A204.1 (cell line): ENCODE data around the gene NPY4R.
"Not testable (repeated sequence)": the region's sequence is repeated elsewhere in the genome, so short reads cannot be mapped to it uniquely, and the experiment has no call there.

Experiments
- FAIRE-seq: peaks from 2 replicates; lab custom pipeline; 2012; peaks lifted over from hg19 to GRCh38; lab: Jason Lieb, UNC

NPY4R gene

GRCh38 chr10:46465765-46466164 lies at the start of gene NPY4R:
TSS of gene NPY4R (minus strand) at chr10:46465958. CDS start at chr10:46462635, 3,323 bp downstream.
- not testable (repeated sequence) for FAIRE-seq

GRCh38 chr10:46515366-46515765 lies 49.6 kb upstream of the NPY4R start:
- FAIRE-seq, result no peak

GRCh38 chr10:46514899-46515298 lies 49.1 kb upstream of the NPY4R start:
- no peak for FAIRE-seq

- FAIRE-seq, result no peak
Observed at GRCh38 chr10:46514431-46514861, 48.7 kb upstream of the NPY4R start.

- FAIRE-seq, result not testable (repeated sequence)
Observed at GRCh38 chr10:46513333-46513732, 47.6 kb upstream of the NPY4R start.

- FAIRE-seq, result not testable (repeated sequence)
Observed at GRCh38 chr10:46512725-46513124, 47.0 kb upstream of the NPY4R start.

- FAIRE-seq, result not testable (repeated sequence)
Observed at GRCh38 chr10:46512002-46512401, 46.2 kb upstream of the NPY4R start.

- FAIRE-seq, result not testable (repeated sequence)
Observed at GRCh38 chr10:46499990-46500389, 34.2 kb upstream of the NPY4R start.

- FAIRE-seq, result not testable (repeated sequence)
Observed at GRCh38 chr10:46498985-46499703, 33.4 kb upstream of the NPY4R start.

- not testable (repeated sequence) for FAIRE-seq
Observed at GRCh38 chr10:46497878-46498277, 32.1 kb upstream of the NPY4R start.

- FAIRE-seq, result not testable (repeated sequence)
Observed at GRCh38 chr10:46497401-46497800, 31.6 kb upstream of the NPY4R start.

GRCh38 chr10:46491364-46492114 lies 25.8 kb upstream of the NPY4R start:
- not testable (repeated sequence) for FAIRE-seq

GRCh38 chr10:46490285-46490684 lies 24.5 kb upstream of the NPY4R start:
- FAIRE-seq, result not testable (repeated sequence)

GRCh38 chr10:46486459-46486858 lies 20.7 kb upstream of the NPY4R start:
- FAIRE-seq, result not testable (repeated sequence)

GRCh38 chr10:46474746-46475320 lies 9.1 kb upstream of the NPY4R start:
- not testable (repeated sequence) for FAIRE-seq

GRCh38 chr10:46473758-46474157 lies 8.0 kb upstream of the NPY4R start:
- not testable (repeated sequence) for FAIRE-seq

- FAIRE-seq, result not testable (repeated sequence)
Observed at GRCh38 chr10:46470134-46470533, 4.4 kb upstream of the NPY4R start.

GRCh38 chr10:46468119-46468809 lies 2.5 kb upstream of the NPY4R start:
- FAIRE-seq, result not testable (repeated sequence)

GRCh38 chr10:46463608-46464007 lies 2.1 kb downstream of the NPY4R start:
- FAIRE-seq, result not testable (repeated sequence)

GRCh38 chr10:46462276-46462675 lies 3.5 kb downstream of the NPY4R start:
- not testable (repeated sequence) for FAIRE-seq

GRCh38 chr10:46459579-46459978 lies 6.2 kb downstream of the NPY4R start:
- not testable (repeated sequence) for FAIRE-seq

- FAIRE-seq, result not testable (repeated sequence)
Observed at GRCh38 chr10:46457071-46457470, 8.7 kb downstream of the NPY4R start.
